Nephron (organoid): ENCODE results near the gene EDN2.

ENCODE experiments used
- H3K27ac Mint-ChIP-seq, 3 experiments: 2 replicates each; pipeline ENCODE4 v1.8.0; 2020; ENCODE audit warnings: mixed read lengths in 3 of 3, mild to moderate bottlenecking in 2 of 3, moderate library complexity in 1 of 3
- H3K27me3 Mint-ChIP-seq: 2 replicates; pipeline ENCODE4 v1.8.0; 2021; ENCODE audit warnings: low read depth, mild to moderate bottlenecking, moderate library complexity, mixed read lengths
- H3K36me3 Mint-ChIP-seq: 2 replicates; pipeline ENCODE4 v1.8.0; 2020; ENCODE audit warnings: low read depth, mixed read lengths
- H3K4me1 Mint-ChIP-seq: 2 replicates; pipeline ENCODE4 v1.8.0; 2020; ENCODE audit warnings: mixed read lengths
- H3K4me3 Mint-ChIP-seq, 3 experiments: 2 replicates each; pipeline ENCODE4 v1.8.0; 2020; ENCODE audit warnings: mild to moderate bottlenecking in 3 of 3, mixed read lengths in 3 of 3, moderate library complexity in 2 of 3
- H3K9me3 Mint-ChIP-seq: 2 replicates; pipeline ENCODE4 v1.8.0; 2020; ENCODE audit warnings: mixed read lengths
- TF ChIP-seq, protein P1 (sequence below), 3 experiments: fragments of 200-600 bp; sonication (generic); IDR thresholded peaks; one replicate each; pipeline ENCODE4 v1.5.0; 2021; ENCODE audit warnings: antibody characterized with exemption in 3 of 3; ENCODE audit not compliant: unreplicated experiment in 3 of 3

Gene EDN2

DNA sequence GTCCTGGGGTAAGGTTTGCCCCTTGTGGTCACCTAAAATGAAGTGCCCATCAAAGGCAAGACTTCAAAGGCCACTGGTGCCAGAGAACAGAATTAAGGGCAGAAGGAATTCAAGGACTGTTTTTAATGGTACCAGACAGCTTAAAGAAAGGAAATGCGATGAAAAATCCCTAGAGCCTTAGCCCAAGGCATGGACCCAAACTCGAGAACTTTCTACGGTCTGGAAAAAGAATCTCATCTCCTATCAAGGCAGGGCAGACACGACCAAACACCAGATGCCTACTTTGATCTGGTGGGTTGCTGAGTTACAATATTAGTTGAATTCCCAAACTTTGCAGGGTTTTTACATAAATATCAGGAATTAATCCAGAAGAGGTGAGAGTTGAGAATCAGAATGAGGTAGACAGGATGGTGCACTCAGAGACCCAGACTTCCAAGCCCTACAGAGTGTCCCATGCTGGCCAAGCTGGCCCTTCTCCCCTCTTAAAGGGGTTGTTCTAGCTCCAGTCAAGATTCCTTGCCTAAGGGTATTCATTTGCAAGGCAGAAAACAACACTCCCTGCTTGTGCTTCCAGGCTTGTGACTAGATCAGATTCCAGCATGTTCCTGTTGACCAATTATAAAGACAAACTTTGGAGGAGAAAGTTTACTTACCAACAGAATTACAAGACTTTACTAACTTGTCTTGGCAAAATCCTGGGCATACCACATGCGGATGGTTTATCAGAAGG lies 48.0 kb downstream of the EDN2 start:
- no peaks in the 10 kb centered on the region for H3K36me3 Mint-ChIP-seq
- H3K4me3 Mint-ChIP-seq, result no peak overlapping the region
- H3K9me3 Mint-ChIP-seq, result no peaks in the 10 kb centered on the region
- H3K27ac Mint-ChIP-seq, result peak overlapping the region in 2 of 3 experiments; percentile 34 to 38
- H3K4me1 Mint-ChIP-seq, result peaks cover 51% of the 10 kb centered on the region
- H3K27me3 Mint-ChIP-seq, result peaks cover 37% of the 10 kb centered on the region
- TF ChIP-seq, protein P1, sequence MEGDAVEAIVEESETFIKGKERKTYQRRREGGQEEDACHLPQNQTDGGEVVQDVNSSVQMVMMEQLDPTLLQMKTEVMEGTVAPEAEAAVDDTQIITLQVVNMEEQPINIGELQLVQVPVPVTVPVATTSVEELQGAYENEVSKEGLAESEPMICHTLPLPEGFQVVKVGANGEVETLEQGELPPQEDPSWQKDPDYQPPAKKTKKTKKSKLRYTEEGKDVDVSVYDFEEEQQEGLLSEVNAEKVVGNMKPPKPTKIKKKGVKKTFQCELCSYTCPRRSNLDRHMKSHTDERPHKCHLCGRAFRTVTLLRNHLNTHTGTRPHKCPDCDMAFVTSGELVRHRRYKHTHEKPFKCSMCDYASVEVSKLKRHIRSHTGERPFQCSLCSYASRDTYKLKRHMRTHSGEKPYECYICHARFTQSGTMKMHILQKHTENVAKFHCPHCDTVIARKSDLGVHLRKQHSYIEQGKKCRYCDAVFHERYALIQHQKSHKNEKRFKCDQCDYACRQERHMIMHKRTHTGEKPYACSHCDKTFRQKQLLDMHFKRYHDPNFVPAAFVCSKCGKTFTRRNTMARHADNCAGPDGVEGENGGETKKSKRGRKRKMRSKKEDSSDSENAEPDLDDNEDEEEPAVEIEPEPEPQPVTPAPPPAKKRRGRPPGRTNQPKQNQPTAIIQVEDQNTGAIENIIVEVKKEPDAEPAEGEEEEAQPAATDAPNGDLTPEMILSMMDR (IDR thresholded peaks at IDR 0.05; ENCODE audit: unreplicated experiment in 3 of 3), result no peak

DNA sequence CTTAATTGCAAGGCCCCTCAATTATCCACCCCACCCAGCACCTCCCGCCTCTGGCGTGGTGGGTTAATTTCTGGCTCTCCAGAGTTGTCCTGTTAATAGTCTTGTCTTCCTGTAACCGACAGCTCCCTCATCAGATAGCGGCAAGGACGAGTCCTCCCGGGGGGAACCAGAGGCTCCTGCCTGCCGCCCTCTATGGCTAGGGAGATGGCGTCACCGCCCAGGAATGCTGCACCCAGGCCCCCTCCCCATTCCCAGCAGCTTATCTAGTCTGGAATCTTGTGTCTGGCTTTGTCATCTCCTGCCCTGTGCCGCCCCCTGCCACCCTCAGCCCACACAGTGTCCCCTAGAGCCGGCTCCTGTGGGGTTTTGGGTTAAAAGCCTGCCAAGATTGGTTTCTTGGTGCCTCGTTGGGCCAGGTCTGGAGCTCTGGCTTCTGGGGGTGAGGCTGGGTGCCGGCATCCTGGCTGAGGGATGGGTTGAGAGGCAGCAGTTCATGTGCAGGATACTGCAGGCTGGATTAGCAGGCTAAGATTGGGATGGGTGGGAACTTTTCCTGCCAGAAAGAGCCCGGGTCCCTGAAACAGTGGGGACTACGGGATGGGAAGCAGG lies 48.8 kb downstream of the EDN2 start:
- Mint-ChIP-seq H3K27ac (no peak overlapping the region), H3K9me3 (no peaks in the 10 kb centered on the region), H3K27me3 (peaks cover 35% of the 10 kb centered on the region), H3K4me3 (no peak overlapping the region), H3K36me3 (no peaks in the 10 kb centered on the region), H3K4me1 (peaks cover 53% of the 10 kb centered on the region)
- TF ChIP-seq, protein P1 (IDR thresholded peaks at IDR 0.05; ENCODE audit: unreplicated experiment in 3 of 3), result no peak

- TF ChIP-seq, protein P1 (IDR thresholded peaks at IDR 0.05; ENCODE audit: unreplicated experiment in 3 of 3), result no peak
- H3K9me3 Mint-ChIP-seq, result no peaks in the 10 kb centered on the region
These were observed 49.6 kb downstream of the EDN2 start for GRCh38 chr1:41434748-41435449.

GRCh38 chr1:41434306-41434705 lies 50.2 kb downstream of the EDN2 start:
- H3K27ac Mint-ChIP-seq, result peak overlapping the region in 2 of 3 experiments; percentile 4 to 8
- TF ChIP-seq, protein P1 (IDR thresholded peaks at IDR 0.05; ENCODE audit: unreplicated experiment in 3 of 3), result no peak
- peaks cover 57% of the 10 kb centered on the region for H3K4me1 Mint-ChIP-seq
- H3K36me3 Mint-ChIP-seq, result no peaks in the 10 kb centered on the region
- no peak overlapping the region for H3K4me3 Mint-ChIP-seq
- no peaks in the 10 kb centered on the region for H3K9me3 Mint-ChIP-seq
- H3K27me3 Mint-ChIP-seq, result peaks cover 35% of the 10 kb centered on the region

More at GRCh38 chr1:41434748-41435449, 49.6 kb downstream of the EDN2 start:
- Mint-ChIP-seq H3K27ac (peak overlapping the region in 1 of 3 experiments; percentile 8), H3K36me3 (no peaks in the 10 kb centered on the region), H3K27me3 (peaks cover 35% of the 10 kb centered on the region), H3K4me1 (peaks cover 56% of the 10 kb centered on the region), H3K4me3 (no peak overlapping the region)

GRCh38 chr1:41433501-41433900 lies 51.0 kb downstream of the EDN2 start:
- H3K27ac Mint-ChIP-seq, result peak overlapping the region in 1 of 3 experiments; percentile 31
- no peaks in the 10 kb centered on the region for H3K36me3 Mint-ChIP-seq
- TF ChIP-seq, protein P1 (IDR thresholded peaks at IDR 0.05; ENCODE audit: unreplicated experiment in 3 of 3), result no peak
- H3K4me1 Mint-ChIP-seq, result peaks cover 64% of the 10 kb centered on the region
- peaks cover 31% of the 10 kb centered on the region for H3K27me3 Mint-ChIP-seq
- H3K4me3 Mint-ChIP-seq, result no peak overlapping the region
- no peaks in the 10 kb centered on the region for H3K9me3 Mint-ChIP-seq
